Epidermal melanocyte (primary cell): ENCODE data around the gene TOGARAM1.

Experiments
- DNase-seq: peaks from one replicate; pipeline ENCODE4 v3.0.0; 2011; ENCODE audit warnings: low spot score; ENCODE audit not compliant: insufficient read length

Gene TOGARAM1

DNA sequence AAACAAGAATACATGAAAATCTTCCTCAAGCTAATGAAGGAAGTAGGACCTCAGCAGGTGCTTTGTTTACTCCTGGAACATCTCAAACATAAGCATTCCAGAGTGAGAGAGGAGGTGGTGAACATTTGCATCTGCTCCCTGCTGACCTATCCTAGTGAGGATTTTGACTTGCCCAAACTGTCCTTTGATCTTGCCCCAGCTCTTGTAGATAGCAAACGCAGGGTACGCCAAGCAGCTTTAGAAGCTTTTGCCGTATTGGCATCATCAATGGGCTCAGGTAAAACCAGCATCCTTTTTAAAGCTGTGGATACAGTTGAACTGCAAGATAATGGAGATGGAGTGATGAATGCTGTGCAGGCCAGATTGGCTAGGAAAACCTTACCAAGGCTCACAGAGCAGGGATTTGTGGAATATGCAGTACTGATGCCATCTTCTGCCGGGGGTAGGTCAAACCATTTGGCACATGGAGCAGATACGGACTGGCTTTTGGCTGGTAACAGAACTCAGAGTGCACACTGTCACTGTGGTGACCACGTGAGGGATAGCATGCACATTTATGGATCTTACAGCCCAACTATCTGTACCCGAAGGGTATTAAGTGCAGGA lies 1.9 kb downstream of the TOGARAM1 start:
- DNase-seq, result no peak

DNA sequence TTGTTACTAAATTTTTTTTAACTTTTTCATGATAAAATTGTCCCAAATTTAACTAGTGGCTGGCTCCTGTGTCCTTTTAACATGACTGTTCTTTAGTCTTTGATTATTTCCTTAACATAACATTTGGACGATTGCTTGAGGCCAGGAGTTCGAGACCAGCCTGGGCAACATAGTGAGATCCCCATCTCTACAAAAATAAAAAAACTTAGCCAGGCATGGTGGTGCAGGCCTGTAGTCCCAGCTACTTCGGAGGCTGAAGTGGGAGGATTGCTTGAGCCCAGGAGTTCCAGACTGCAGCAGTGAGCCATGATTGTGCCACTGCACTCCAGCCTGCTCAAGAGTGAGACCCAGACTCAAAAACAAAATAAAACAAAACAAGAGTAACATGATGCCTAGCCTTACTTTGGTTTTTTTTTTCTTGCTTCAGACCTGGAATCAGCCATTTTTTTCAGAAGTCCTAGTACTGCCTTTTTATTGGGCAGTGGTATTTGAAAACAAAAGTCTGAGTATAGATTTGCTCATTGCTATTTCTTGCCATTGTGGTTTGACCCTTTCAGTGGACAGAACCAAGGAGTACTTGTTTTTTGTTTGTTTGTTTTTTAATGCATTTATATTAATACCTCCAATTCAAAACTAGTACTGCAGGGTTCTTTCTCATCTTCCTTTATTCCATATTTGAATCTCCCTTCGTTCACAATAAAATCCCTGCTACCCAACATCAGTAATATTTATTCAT lies 4.8 kb downstream of the TOGARAM1 start:
- no peak for DNase-seq

DNA sequence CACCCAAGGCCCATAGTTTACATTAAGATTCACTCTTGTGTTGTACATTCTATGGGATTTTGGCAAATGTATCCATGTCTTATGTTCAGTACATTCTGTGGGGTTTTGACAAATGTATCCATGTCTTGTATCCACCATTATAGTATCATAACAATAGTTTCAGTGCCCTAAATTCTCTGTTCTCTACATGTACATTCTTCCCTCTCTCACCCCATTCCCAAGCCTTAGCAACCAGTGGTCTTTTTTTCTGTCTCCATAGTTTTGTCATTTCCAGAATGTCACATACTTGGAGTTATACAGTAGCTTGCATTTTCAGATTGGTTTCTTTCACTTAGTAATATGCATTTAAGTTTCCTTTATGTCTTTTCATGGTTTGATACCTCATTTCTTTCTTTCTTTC lies 6.7 kb downstream of the TOGARAM1 start:
- DNase-seq, result no peak

DNA sequence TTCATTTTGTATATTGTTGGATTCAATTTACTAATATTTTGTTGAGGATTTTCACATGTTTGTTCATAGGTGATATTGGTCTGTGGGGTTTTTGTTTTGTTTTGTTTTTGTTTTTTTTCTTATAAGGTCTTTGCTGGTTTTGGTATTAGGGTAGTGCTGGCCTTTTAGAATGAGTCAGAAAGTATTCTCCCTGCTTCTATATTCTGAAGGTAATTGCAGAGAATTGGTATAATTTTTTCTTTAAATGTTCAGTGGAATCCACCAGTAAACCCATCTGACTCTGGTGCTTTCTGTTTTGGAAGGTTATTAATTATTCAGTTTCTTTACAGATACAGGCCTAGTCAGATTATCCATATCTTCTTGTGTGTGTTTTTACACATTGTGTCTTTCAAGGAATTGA lies 8.9 kb downstream of the TOGARAM1 start:
- no peak for DNase-seq

DNA sequence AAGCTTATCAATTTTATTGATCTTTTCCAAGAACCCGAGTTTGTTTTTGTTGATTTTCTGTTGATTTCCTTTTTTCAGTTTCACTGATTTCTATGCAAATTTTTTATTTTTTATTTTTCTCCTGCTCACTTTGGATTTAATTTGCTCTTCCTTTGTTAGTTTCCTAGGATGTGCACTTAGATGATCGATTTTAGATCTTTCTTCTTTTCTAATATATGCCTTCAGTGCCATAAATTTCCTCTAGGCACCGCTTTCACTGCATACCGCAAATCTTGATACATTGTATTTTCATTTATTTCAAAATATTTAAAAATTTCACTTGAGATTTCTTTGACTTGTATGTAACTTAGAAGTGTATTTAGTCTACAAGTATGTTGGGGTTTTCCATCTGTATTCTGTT lies 9.5 kb downstream of the TOGARAM1 start:
- no peak for DNase-seq

DNA sequence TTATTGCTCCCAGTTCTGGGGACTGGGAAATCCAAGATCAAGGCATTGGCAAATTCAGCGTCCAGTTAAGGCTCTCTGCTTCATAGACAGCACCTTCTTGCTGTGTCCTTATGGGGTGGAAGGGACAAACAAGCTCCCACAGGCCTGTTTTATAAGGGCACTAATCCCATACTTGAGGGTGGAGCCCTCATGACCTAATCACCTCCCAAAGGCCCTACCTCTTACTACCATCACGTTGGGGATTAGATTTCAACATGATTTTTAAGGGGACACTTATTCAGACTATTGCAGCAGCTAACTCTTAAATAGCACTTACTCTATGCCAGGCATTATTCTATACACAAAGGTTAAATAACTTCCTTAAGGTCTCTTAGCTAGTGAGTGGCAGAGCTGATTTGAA lies 17.3 kb downstream of the TOGARAM1 start:
- no peak for DNase-seq

DNA sequence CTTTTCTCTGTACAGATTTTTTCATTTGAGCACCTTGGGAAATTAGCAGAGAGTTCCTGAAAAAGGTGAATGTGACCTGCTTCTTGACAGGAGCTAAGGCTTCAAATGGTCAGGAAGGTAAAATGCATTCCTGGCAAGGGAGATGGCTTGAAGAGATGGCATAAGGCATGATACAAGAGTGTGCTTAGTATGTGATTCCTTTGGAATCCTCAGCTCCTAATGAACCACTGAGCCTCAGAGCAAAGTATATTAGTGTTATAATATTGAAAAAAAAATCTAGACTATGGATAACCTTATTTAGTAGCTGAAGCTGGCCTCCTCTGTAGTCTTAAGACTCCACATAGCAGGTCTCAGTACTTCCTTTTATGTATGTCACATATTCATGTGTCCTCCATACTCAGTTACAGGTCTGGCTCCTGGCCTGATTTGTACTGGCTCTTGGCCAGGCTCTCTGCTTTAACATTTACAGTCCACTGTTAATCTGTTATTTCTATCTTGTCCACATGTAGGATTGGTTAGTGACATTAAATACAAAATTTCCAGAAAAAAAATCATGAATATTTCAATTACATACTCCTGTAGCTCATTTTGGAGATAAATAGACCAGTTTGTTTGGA lies 17.9 kb downstream of the TOGARAM1 start:
- no peak for DNase-seq

DNA sequence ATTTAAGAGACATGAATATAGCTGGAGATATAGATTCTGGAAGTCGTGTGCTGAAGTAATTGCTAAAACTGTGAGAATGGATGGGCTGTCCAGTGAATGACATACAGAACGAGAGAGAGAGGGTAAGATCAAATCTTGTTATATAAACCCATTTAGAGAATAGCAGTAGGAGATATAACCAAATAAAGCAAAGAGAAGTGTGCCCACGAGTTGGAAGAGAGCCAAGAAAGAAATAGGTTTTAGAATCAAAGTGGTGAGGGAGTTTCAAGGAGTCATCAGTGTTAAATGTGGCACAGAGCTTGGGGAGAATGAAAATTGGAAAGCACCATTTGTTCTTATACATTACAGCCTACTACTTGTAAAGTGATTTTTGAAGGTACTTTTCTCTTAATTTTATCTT lies 19.2 kb downstream of the TOGARAM1 start:
- DNase-seq, result no peak

DNA sequence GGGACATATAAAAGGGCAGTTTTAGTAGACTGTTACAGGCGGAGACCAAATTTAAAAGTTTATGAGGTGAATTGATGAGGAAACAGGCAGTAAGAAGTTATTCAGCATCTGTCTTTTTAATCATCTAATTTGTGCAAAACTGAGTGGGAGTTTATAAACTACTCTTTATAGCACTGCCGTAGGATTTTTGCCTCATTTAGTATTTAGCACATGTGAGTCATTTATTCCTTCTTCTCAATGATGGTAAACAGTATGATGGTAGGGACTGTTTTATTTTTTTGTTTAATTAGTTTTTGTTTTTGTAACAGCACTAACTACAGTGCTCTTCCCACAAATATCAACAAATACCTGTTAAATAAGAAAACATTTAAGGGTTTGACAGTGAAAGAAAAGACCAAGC lies 20.6 kb downstream of the TOGARAM1 start:
- DNase-seq, result no peak

DNA sequence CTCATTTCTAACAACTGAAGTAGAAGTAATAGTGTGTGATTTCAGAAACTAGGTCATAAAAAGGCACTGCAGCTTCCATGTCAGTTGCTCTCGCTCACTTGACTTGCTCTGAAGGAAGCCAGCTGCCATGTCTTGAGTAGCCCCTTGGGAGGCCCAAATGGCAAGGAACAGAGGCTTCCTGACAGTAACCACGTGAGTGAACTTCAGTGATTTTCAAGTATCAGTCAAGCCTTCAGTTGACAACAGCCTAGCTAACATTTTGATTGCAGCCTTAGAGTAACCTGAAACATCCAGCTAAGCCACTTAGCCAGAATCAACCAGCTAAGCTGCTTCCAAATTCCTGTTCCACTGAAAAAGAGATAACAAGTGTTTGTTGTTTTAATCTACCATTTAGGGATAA lies 26.7 kb downstream of the TOGARAM1 start:
- no peak for DNase-seq

DNA sequence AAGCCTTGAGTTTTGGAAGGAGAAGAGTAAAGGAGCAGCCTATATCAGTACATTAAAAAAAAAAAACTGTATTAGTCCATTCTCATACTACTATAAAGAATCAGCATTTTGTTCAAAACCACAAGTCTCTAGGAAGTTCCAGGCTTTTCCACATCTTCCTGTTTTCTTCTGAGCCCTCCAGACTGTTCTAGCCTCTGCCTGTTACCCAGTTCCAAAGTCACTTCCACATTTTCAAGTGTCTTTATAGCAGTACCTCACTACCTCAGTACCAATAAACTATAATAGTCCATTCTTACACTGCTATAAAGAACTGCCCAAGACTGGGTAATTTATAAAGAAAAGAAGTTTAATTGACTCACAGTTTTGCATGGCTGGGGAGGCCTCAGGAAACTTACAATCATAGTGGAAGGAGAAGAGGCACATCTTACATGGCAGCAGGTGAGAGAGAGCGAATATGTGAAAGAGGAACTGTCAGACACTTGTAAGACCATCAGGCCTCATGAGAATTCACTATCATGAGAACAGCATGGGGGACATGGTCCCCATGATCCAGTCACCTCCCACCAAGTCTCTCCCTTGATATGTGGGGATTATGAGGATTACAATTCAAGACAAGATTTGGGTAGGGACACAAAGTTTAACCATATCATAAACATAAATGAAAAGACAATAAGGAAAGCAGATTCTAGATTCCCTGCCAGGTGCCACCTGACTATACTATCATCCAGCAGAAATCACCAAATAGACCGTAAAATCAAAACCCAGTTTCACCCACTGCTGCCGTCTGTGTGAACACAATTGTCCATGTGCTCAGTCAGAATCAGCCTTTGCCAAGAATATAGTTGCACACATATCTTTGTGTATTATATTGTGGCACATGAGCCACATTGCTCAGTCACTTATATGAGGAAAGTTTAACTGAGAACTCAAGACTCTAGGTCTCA lies 27.8 kb downstream of the TOGARAM1 start:
- no peak for DNase-seq

DNA sequence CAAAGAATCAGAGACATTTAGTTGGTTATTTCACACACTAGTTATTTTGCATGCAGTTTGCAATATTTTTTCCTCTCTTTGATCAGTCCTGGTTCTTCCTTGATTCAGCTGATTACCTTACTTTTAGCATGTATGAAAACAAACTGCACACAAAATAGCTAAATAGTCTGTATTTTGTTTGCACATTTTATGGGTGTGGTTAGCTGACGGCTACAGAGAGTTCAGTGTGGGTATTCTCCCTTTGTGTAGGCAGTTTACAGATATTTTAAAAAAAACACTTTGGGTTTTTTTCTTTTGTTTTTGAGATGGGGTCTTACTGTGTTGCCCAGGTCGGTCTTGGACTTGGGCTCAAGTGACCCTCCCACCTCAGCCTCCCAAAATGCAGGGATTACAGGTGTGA lies 28.5 kb downstream of the TOGARAM1 start:
- no peak for DNase-seq

DNA sequence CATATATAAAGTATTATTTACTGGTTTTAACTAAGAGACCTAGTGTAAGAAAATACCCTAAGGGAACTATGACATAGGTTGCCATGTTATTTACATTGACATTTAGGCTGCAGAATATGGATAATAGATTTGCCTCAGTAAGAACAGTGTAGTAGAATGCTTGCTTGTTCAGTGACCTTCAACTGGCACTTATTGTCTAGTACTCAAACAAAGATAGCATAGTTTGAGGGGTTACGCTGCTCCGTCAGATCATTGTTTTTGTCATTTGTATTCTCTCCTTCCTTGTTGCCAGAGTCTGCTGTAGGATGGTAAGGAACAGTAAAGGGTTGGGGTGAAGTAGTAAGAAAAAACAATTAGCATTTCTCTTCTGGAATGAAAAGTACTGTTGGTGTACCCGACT lies 33.2 kb downstream of the TOGARAM1 start:
- DNase-seq, result no peak

DNA sequence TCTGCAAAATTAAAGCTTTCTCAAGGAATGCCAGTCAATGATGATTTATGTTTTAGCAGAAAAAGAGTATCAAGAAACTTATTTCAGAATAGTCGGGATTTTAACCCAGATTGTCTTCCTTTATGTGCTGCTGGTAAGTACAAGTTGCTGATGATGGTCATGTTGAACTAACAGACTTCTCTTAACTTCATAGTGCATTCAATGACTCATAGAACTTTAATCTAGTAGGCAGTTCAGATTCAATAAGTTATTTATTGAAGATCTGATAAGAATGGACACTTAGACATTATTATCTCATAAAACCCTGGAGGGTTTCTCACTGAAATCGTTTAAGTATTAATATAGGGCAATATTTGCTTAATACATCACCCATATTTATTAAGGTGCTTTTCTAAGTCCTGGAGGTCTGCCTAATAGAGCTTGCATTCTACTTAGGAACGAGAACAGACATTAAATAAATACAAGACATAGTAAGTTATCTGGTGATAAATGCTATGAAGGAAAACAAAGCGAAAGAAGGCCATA lies 33.8 kb downstream of the TOGARAM1 start:
- no peak for DNase-seq

DNA sequence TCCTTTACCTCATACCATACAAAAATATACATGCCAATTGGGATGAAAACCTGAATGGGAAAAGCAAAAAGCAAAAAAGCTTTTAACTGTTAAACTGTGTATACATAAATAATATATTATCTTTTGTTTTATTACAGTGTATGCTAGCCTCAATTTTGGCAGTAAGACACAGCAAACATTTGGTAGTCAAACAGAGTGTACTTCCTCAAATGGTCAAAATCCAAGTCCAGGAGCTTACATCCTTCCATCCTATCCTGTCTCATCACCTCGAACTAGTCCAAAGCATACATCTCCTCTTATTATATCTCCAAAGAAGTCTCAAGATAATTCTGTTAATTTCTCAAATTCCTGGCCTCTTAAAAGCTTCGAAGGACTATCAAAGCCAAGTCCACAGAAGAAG lies 41.9 kb downstream of the TOGARAM1 start:
- no peak for DNase-seq

DNA sequence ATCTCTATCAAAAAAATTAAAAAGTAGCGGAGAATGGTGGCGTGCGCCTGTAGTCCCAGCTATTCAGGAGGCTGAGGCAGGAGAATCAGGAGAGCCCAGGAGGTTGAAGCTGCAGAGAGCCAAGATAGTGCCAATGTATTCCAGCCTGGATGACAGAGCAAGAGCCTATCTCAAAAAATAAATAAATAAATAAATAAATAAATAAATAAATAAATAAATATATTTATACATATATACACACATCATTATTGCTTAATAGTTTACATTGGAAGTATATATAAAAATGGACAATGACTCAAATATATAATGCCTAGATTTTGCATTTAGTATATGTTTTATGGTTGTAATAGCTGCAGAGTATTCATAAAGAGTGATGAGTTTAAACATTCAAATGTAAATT lies 53.1 kb downstream of the TOGARAM1 start:
- DNase-seq, result no peak

DNA sequence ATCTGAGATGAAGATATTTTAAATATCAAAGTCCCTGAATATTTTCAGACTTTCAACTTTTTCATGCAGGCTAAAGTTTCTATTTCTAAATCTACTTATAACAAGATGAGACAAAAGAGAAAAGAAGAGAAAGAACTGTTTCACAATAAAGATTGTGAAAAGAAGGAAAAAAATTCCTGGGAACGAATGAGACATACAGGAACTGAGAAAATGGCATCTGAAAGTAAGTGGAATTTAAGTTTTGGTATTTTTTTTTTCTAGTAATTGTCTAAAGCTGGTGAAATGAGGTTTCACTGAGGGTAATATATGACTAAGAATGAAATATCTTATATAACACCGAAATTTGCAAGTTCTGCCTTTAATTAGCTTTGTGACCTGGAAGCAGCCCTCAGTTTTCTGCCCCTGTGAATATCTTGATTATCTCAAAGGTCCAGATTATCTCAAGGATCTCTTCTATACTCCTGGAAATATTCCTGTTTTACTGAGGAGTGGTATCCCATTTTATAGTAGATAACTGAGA lies 66.2 kb downstream of the TOGARAM1 start:
- DNase-seq, result no peak

DNA sequence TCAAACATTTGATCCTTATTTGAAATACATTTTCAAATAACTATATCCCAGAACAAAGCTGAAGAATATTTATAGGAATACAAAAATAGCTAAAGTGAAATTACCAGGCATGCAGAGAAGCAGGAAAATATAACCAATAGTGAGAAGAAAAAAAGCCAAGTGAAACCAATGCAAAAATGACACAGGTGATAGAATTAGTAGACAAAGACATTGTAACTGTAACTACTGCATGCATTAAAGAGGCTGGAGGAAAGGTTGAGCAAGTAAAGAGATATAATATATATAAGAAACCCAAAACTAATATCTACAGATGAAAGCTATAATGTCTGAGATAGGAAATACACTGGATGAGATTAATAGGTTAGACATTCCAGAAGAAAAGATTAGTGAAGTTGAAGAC lies 72.7 kb downstream of the TOGARAM1 start:
- DNase-seq, result no peak

DNA sequence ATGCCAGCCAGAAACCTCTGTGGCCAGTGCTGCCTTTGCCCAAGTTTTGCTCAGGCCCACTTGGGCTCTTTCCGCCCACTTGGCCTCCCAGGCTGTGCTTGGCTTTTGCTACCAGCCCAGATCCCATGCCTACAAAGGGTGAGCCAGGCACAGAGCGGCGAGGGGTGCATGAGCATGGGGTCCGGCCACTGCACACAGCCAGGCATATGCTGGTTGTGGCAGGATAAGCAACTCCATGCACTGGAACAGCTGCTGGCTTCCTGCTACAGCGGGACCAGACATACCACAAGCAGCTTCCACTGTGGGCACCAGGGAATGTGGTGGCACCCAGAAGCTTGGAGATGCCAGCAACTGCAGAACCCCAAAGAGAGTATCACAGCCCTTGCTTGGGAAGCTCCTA lies 76.3 kb downstream of the TOGARAM1 start:
- no peak for DNase-seq

DNA sequence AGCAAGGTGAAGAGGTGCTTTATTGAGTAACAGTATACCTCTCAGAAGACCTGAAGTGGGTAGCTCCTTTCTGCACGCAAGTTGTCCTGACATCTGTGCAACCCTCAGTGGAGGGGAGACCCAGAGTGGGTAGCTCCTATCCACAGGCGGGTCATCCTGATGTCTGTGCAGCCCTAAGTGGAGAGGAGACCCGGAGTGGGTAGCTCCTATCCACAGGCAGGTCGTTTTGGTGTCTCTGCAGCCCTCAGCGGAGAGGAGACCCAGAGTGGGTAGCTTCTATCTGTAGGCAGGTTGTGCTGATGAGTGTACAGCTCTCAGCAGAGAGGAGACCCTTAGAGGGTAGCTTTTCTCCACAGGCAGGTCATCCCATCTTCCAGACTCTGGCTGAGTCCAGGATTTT lies 76.9 kb downstream of the TOGARAM1 start:
- DNase-seq, result no peak

DNA sequence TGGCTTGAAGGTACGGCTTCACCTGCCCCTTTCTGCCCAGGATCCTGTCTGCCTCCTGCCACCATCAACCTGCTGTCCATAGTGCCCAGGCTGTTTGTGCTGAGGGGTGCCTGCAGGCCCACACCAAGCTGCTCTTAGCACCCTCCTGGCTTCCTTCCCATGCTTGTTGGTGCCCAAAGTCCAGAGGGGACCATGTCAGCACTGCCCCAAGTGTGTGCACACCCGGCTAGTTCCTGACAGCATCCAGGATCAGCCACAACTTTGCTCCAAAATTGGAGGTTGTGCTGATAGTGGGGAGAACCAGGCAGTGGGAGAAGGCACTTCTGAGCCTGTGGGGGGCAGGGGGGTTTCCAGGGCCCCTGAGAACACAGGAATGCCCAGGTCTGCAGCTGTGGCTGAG lies 77.4 kb downstream of the TOGARAM1 start:
- no peak for DNase-seq
